NCI-H146 (cell line): Measurements from ENCODE around the gene IFNG-AS1.

Experiments
- DNase-seq: peaks from one replicate; lab custom pipeline; 2025; lab: John Stamatoyannopoulos, UW

Gene IFNG-AS1

DNA sequence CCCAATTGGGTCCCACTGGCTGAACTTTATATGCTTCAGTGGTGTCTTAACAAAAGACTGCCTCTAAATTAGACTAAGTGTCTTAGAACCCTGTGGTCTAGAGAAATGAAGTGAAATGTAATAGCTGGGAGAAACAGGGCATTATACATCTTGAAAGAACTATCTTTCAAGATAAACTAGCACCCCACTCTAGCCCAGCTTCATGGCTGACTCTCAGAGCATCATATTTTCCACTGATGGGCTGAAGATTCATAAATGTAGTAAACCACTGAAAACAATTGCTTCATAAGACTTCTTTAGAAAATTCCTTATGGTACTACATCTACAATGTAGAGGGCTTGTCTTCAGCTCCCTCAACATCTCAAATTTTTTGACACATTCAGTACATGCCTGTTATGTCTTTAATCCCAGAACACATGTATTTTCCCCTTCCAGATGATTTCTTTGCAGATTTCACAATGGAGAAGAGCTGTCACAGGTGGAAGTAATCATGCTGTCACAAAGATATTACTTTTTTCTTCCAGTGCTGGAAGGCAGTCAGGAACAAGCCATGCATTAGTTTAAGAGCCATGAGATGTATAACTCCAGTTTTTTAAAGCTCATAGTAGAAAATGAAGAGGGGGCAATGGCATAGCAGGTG, 48.5 kb downstream of the IFNG-AS1 start:
- DNase-seq = no peak

DNA sequence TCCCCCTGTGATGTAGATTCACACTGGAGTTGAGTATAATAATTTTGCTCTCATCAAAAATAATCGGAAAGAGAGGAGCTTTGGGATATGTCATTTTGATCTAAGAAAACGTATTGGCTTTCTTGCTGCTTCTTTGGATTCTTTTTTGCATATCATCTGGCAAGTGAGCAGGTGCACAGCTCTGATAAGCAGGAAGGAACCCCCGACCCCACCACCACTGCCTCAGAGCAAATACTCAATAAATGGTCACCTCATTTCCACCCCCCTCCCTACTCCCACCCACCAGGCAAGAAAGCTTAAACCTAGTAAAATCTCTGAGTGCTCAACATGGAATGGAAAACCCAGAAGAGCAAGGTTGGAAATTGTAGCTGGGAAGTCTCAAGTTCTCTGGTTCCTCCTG, 49.4 kb downstream of the IFNG-AS1 start:
- DNase-seq = peak; percentile 7

DNA sequence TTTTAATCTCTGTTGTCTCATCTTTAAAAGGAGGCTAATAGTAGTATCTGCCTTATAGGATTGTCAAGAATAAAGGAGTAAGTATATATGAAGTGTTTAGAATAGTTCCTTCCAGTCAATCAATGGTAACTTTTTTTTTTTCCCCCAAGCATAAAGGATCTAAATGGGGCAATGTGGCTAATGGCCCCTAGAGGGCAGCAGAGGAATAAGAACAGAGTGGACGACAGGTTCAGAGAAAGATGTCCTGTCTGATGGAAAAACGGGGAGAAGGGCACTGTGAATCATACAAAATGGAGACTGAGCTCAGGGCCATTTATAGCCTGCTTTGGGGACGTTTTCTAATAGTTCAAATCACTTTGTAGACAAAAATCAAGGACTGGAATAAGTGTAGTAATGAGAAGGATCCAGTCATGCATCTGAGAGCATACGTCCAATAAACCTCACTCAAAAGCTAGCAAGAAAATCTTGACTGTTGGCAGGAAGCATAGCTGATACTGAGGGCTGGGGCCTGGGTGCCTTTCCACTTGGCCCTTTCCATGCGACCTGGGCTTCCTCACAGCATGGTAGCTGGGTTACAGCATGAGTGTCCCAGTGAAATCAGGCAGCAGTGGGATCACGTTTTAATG, 51.3 kb downstream of the IFNG-AS1 start:
- DNase-seq = peak; percentile 67

DNA sequence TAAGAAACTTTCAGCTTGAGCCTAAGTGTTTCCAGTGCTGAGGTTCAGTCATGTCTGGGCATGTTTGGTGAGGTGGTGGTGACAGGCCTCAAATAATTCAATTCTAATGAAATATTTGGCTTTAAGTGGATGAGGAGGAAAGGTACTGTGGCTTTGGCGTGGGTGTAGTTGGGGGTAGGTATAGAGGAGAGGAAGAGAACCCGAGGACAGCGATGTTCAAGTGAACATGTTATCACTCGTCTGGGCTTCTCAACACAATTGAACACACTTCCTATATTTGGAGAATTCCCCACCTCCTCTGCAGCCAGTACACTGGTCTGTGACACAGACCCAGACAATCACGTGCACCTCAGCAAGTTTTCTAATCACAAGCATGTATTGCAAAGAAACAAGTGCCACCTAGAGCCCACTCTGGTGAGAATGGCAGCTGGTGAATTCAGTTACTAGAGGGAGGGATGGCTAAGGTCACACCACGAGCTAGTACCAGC, 53.0 kb downstream of the IFNG-AS1 start:
- peak; percentile 7 for DNase-seq

GRCh38 chr12:68043435-68043834, 54.2 kb downstream of the IFNG-AS1 start:
- DNase-seq = no peak

DNA sequence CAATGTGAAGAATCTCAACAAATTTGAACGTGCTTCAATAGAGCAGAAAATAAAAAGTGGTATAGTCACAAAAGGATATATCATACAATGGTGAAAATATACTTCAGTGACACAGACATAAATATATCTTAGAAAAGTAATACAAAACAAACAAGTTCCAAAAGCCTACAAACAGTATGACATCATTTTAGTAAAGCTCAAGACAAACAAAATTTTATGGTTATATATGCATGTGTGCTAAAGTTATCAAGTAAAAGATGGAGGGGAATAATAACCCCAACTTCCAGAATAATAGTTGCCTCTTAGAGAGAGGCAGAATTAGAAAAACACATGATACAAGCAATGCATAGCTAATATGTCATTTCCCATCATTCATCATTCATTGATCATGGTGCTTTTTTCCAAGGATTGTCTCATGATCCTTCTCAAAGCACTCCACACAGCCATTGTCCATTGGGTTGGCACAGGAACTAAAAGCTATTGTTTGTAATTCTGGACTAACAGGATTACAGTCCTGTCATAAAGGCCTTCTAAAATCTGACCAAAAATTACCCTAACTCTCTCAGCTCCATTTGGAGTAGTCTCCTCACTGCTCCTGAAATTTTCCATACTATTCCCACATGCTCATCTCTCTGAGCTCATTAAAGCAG, 59.5 kb downstream of the IFNG-AS1 start:
- DNase-seq = no peak

GRCh38 chr12:68056300-68056699, 67.1 kb downstream of the IFNG-AS1 start:
- no peak for DNase-seq

DNA sequence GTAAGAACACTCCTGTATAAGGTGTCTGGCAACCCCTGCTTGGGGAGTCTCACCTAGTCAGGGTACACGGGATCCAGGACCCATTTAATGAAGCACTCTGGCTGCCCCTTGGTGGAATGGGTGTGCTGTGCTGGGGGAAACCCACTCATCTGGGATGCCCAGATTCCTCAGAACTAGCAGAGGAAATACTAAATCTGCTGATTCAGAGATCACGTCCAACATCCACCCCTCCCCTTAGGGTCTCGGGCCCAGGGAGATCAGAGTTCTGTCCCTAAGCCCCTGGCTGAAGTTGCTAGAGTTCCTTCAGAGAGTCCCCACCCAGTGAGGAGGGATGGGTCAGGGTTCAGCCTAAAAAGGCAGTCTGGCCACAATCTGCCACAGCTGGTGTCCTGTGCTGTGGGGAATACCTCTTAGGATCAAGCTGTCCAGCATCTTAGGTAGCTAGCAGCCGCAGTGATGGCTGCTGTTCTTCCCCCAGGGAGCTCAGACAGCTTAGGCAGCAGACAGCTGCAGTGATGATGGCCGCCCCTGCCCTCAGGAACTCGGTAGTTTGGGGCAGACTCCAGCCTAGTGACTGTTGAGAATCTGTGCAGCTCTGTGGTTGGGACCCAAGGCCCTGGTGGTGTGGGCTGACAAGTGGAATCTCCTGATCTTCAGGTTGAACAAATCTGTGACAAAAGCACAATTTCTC, 74.8 kb downstream of the IFNG-AS1 start:
- no peak for DNase-seq

DNA sequence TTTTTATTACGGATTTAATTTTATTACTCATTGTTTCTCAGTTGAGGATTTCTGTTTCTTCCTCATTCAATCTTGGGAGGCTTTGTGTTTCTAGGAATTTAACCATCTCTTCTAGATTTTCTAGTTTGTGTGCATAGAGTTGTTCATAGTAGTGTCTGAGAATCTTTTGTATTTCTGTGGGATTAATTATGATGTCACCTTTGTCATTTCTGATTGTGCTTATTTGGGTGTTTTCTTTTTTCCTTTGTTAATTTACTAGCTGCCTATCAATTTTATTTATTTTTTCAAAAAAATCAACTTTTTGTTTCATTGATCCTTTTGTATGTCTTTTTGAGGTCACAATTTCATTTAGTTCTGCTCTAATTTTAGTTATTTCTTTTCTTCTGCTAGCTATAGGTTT, 75.9 kb downstream of the IFNG-AS1 start:
- no peak for DNase-seq

- no peak for DNase-seq
Observed at GRCh38 chr12:68065687-68066086, 76.4 kb downstream of the IFNG-AS1 start.

GRCh38 chr12:68067762-68068376, 78.6 kb downstream of the IFNG-AS1 start:
- DNase-seq = no peak

- no peak for DNase-seq
Observed at GRCh38 chr12:68069275-68069674, 80.0 kb downstream of the IFNG-AS1 start.
